WTC11 (cell line): Measurements from ENCODE around the gene EYS. TPM values are rescaled to one million over a fixed set of nuclear protein-coding genes. Genes with fewer than 3 reads are reported as not detected.

Experiments
- ATAC-seq: fragments of 200-7000 bp; cut with Tn5 transposase; 2 replicates; pipeline ENCODE4 v1.10.0; 2021; ENCODE audit warnings: mild to moderate bottlenecking, moderate library complexity
- CTCF ChIA-PET: fragments of 300-600 bp; sonication (Branson Sonifier 250); formaldehyde crosslinking; loops from one replicate; lab custom pipeline; 2021; ENCODE audit warnings: antibody characterized with exemption; lab: Charles Lee
- POLR2A ChIA-PET: fragments of 350-600 bp; sonication (Branson Sonifier 250); formaldehyde crosslinking; loops from one replicate; lab custom pipeline; 2021; ENCODE audit warnings: antibody characterized with exemption; lab: Charles Lee
- DNase-seq: peaks from one replicate; pipeline ENCODE4 v3.0.0; 2021; ENCODE audit warnings: low spot score
- H3K27ac Mint-ChIP-seq: 2 replicates; pipeline ENCODE4 v1.8.0; 2021; ENCODE audit warnings: mixed read lengths
- H3K27me3 Mint-ChIP-seq: 2 replicates; pipeline ENCODE4 v1.8.0; 2021; ENCODE audit warnings: low read depth, mild to moderate bottlenecking, moderate library complexity, mixed read lengths
- H3K36me3 Mint-ChIP-seq: 2 replicates; pipeline ENCODE4 v1.8.0; 2021; ENCODE audit warnings: mixed read lengths
- H3K4me1 Mint-ChIP-seq: 2 replicates; pipeline ENCODE4 v1.8.0; 2022; ENCODE audit warnings: mixed read lengths
- H3K4me3 Mint-ChIP-seq: 2 replicates; pipeline ENCODE4 v1.8.0; 2021; ENCODE audit warnings: mild to moderate bottlenecking, moderate library complexity, mixed read lengths
- H3K9me3 Mint-ChIP-seq: 2 replicates; pipeline ENCODE4 v1.8.0; 2021; ENCODE audit warnings: mixed read lengths
- ARID4B ChIP-seq: sonication (generic); formaldehyde crosslinking; IDR thresholded peaks from 2 replicates; pipeline ENCODE4 v1.8.0; 2023; ENCODE audit warnings: missing genetic modification reagents, mild to moderate bottlenecking, borderline replicate concordance
- ATF6 ChIP-seq: sonication (generic); formaldehyde crosslinking; IDR thresholded peaks from 2 replicates; pipeline ENCODE4 v1.8.1; 2023; ENCODE audit warnings: mild to moderate bottlenecking, missing genetic modification reagents
- CREB1 ChIP-seq: sonication (generic); formaldehyde crosslinking; IDR thresholded peaks from 2 replicates; pipeline ENCODE4 v1.8.0; 2023; ENCODE audit warnings: mild to moderate bottlenecking, missing genetic modification reagents
- E2F4 ChIP-seq: sonication (generic); formaldehyde crosslinking; IDR thresholded peaks from 2 replicates; pipeline ENCODE4 v1.8.1; 2022; ENCODE audit warnings: low read depth, mild to moderate bottlenecking, moderate library complexity, missing genetic modification reagents, borderline replicate concordance
- ELF4 ChIP-seq: sonication (generic); formaldehyde crosslinking; IDR thresholded peaks from 2 replicates; pipeline ENCODE4 v1.8.1; 2022; ENCODE audit warnings: low read depth, mild to moderate bottlenecking, moderate library complexity, missing genetic modification reagents
- FOXJ3 ChIP-seq: sonication (generic); formaldehyde crosslinking; IDR thresholded peaks from 2 replicates; pipeline ENCODE4 v1.9.0; 2021; ENCODE audit warnings: missing genetic modification reagents, mild to moderate bottlenecking, borderline replicate concordance
- FOXK1 ChIP-seq: sonication (generic); formaldehyde crosslinking; IDR thresholded peaks from 2 replicates; pipeline ENCODE4 v1.8.0; 2022; ENCODE audit warnings: mild to moderate bottlenecking, moderate library complexity, missing genetic modification reagents
- NFYB ChIP-seq: sonication (generic); formaldehyde crosslinking; conservative IDR thresholded peaks from 2 replicates; pipeline ENCODE4 v1.8.0; 2022; ENCODE audit warnings: low read depth, missing genetic modification reagents
- NR3C1 ChIP-seq: sonication (generic); formaldehyde crosslinking; conservative IDR thresholded peaks from 2 replicates; pipeline ENCODE4 v1.8.1; 2023; ENCODE audit warnings: low read depth, mild to moderate bottlenecking, missing genetic modification reagents
- OVOL2 ChIP-seq: fragments of 250-450 bp; sonication (Bioruptor Pico); IDR thresholded peaks from 2 replicates; pipeline ENCODE4 v1.9.0; 2021; ENCODE audit warnings: mild to moderate bottlenecking, borderline replicate concordance
- PRDM15 ChIP-seq: sonication (generic); formaldehyde crosslinking; IDR thresholded peaks from 2 replicates; pipeline ENCODE4 v1.8.0; 2022; ENCODE audit warnings: missing genetic modification reagents
- SMAD3 ChIP-seq: sonication (generic); formaldehyde crosslinking; IDR thresholded peaks from 2 replicates; pipeline ENCODE4 v1.8.0; 2022; ENCODE audit warnings: missing genetic modification reagents, mild to moderate bottlenecking, borderline replicate concordance
- TP53 ChIP-seq: sonication (generic); formaldehyde crosslinking; IDR thresholded peaks from 2 replicates; pipeline ENCODE4 v1.8.1; 2023; ENCODE audit warnings: mild to moderate bottlenecking, missing genetic modification reagents
- ZNF281 ChIP-seq: sonication (generic); formaldehyde crosslinking; IDR thresholded peaks from 2 replicates; pipeline ENCODE4 v1.8.0; 2023; ENCODE audit warnings: mild to moderate bottlenecking, missing genetic modification reagents
- ZNF416 ChIP-seq: fragments of 250-450 bp; sonication (Bioruptor Pico); IDR thresholded peaks from 2 replicates; pipeline ENCODE4 v1.9.0; 2021; ENCODE audit warnings: mild to moderate bottlenecking, inconsistent platforms
- total RNA-seq: library from RNA; stranded (reverse); gene quantifications from 3 replicates; pipeline ENCODE4 v1.2.3, GENCODE V29; 2021

The EYS gene
- total RNA-seq, 1 experiment from 2014 or later: not detected

- Mint-ChIP-seq H3K4me1 (no peaks in the 10 kb centered on the region), H3K27ac (no peak overlapping the region), H3K27me3 (no peaks in the 10 kb centered on the region), H3K36me3 (peaks cover 24% of the 10 kb centered on the region), H3K9me3 (peaks cover 45% of the 10 kb centered on the region), H3K4me3 (no peak overlapping the region)
- ATAC-seq (no peak), DNase-seq (no peak)
- ChIA-PET POLR2A (no interaction called here), CTCF (no interaction called here)
- no peak for TF ChIP-seq E2F4 (CRISPR knock-in tag)
- TF ChIP-seq FOXK1: no peak
- no peak for TF ChIP-seq OVOL2
- no peak for TF ChIP-seq TP53
- TF ChIP-seq FOXJ3 (CRISPR knock-in tag): no peak
These were observed 845.9 kb downstream of the EYS start for GRCh38 chr6:64861039-64861651.

GRCh38 chr6:64860203-64860602 lies 846.8 kb downstream of the EYS start:
- 0 out of 2 replicates have a peak, but pooled peaks cover under 1% of the 10 kb centered on the region for H3K27me3 Mint-ChIP-seq
- ChIA-PET POLR2A (no interaction called here), CTCF (no interaction called here)
- H3K9me3 Mint-ChIP-seq: peaks cover 50% of the 10 kb centered on the region
- H3K36me3 Mint-ChIP-seq: peaks cover 29% of the 10 kb centered on the region
- TF ChIP-seq ELF4 (no peak), ZNF416 (CRISPR knock-in tag) (no peak), ZNF281 (CRISPR knock-in tag) (no peak), ATF6 (CRISPR knock-in tag) (no peak), CREB1 (no peak), NR3C1 (no peak), SMAD3 (CRISPR knock-in tag) (no peak), PRDM15 (CRISPR knock-in tag) (no peak), ARID4B (CRISPR knock-in tag) (no peak), E2F4 (CRISPR knock-in tag) (no peak), NFYB (CRISPR knock-in tag) (no peak)
- H3K27ac Mint-ChIP-seq: no peak overlapping the region
- no peak for ATAC-seq
- DNase-seq: no peak
- no peak overlapping the region for H3K4me3 Mint-ChIP-seq
- H3K4me1 Mint-ChIP-seq: no peaks in the 10 kb centered on the region
